Keratinocyte (primary cell): Measurements from ENCODE around the gene JPT1. TPM values are rescaled to one million over a fixed set of nuclear protein-coding genes. Genes with fewer than 3 reads are reported as not detected.

Experiments used
- DNase-seq: peaks from one replicate; pipeline ENCODE4 v3.0.0-alpha.2; 2011; ENCODE audit warnings: low read depth, missing footprints, low spot score
- FAIRE-seq: peaks from 2 replicates; lab custom pipeline; 2011; peaks lifted over from hg19 to GRCh38; lab: Jason Lieb, UNC
- H2AFZ ChIP-seq: 2 replicates; pipeline ENCODE4 v1.6.0; 2012; ENCODE audit warnings: low read length, control low read depth, inconsistent platforms; ENCODE audit not compliant: control insufficient read depth
- H3K27ac ChIP-seq: 2 replicates; pipeline ENCODE4 v1.5.1; 2011; ENCODE audit warnings: low read length; ENCODE audit not compliant: control insufficient read depth, insufficient read depth
- H3K27me3 ChIP-seq: 3 replicates; pipeline ENCODE4 v1.6.0; 2011; ENCODE audit warnings: low read length; ENCODE audit not compliant: control insufficient read depth, insufficient read depth; ENCODE audit errors: extremely low read depth
- H3K36me3 ChIP-seq, 2 experiments: 2 replicates in 1 of 2; 3 replicates in 1 of 2; pipeline ENCODE4 v1.5.1; 2011; ENCODE audit warnings: low read length in 2 of 2, mild to moderate bottlenecking in 1 of 2; ENCODE audit not compliant: control insufficient read depth in 2 of 2, insufficient read depth in 2 of 2; ENCODE audit errors: extremely low read depth in 1 of 2
- H3K4me1 ChIP-seq: 3 replicates; pipeline ENCODE4 v1.5.1; 2011; ENCODE audit warnings: low read length; ENCODE audit not compliant: control insufficient read depth, insufficient read depth; ENCODE audit errors: extremely low read depth
- H3K4me2 ChIP-seq: 3 replicates; pipeline ENCODE4 v1.6.0; 2011; ENCODE audit warnings: low read depth, low read length; ENCODE audit not compliant: control insufficient read depth, insufficient read depth; ENCODE audit errors: extremely low read depth
- H3K4me3 ChIP-seq, 3 experiments: fragments of 200-600 bp in 1 of 3; sonication (generic) in 1 of 3; 2 replicates in 2 of 3; 3 replicates in 1 of 3; pipeline ENCODE4 v1.5.1; 2011 to 2016; ENCODE audit warnings: low read length in 3 of 3, mild to moderate bottlenecking in 3 of 3, control low read depth in 2 of 3, inconsistent platforms in 1 of 3, low read depth in 1 of 3, mixed read lengths in 1 of 3, mixed run types in 1 of 3, moderate library complexity in 1 of 3; ENCODE audit not compliant: control insufficient read depth in 2 of 3, insufficient read depth in 2 of 3; ENCODE audit errors: extremely low read depth in 1 of 3
- H3K79me2 ChIP-seq: 2 replicates; pipeline ENCODE4 v1.6.0; 2012; ENCODE audit warnings: low read length; ENCODE audit not compliant: control insufficient read depth, insufficient read depth
- H3K9ac ChIP-seq: 3 replicates; pipeline ENCODE4 v1.6.0; 2011; ENCODE audit warnings: low read length; ENCODE audit not compliant: control insufficient read depth, insufficient read depth; ENCODE audit errors: extremely low read depth
- H3K9me1 ChIP-seq: 3 replicates; pipeline ENCODE4 v1.6.0; 2011; ENCODE audit warnings: low read length; ENCODE audit not compliant: control insufficient read depth, insufficient read depth; ENCODE audit errors: extremely low read depth
- H3K9me3 ChIP-seq: 2 replicates; pipeline ENCODE4 v1.5.1; 2012; ENCODE audit warnings: low read depth, low read length; ENCODE audit not compliant: control insufficient read depth
- H4K20me1 ChIP-seq: 3 replicates; pipeline ENCODE4 v1.6.0; 2011; ENCODE audit warnings: low read length; ENCODE audit not compliant: control insufficient read depth, insufficient read depth; ENCODE audit errors: extremely low read depth
- EZH2 ChIP-seq: IDR thresholded peaks from one replicate; pipeline ENCODE4 v1.6.1; 2012; ENCODE audit warnings: inconsistent platforms, mild to moderate bottlenecking, low read length, moderate library complexity
- dilution Hi-C: fragments of 300-500 bp; cut with MboI; formaldehyde crosslinking; loops from one replicate; pipeline ENCODE4 v1.7.0; 2020; ENCODE audit warnings: low sequenced_read_pairs; ENCODE audit not compliant: extremely low pct_ligation_motif_present
- polyA plus RNA-seq, 5 experiments: library from polyadenylated mRNA; depleted of rRNA in 3 of 5; stranded (reverse) in 3 of 5; stranded (forward) in 1 of 5; unstranded in 1 of 5; fragments of >200 nt; gene quantifications; 1 replicate in 1 of 5; 2 replicates in 3 of 5; 3 replicates in 1 of 5; pipeline versions ENCODE4 v1.2.1 to v1.2.3, GENCODE V29; 2011 to 2012; ENCODE audit warnings: missing spikeins in 2 of 5, low read depth in 1 of 5, low replicate concordance in 1 of 5
- TF ChIP-seq, protein P1 (sequence below), 3 experiments: IDR thresholded peaks in 1 of 3; conservative IDR thresholded peaks in 1 of 3; optimal IDR thresholded peaks in 1 of 3; 2 replicates in 2 of 3; 3 replicates in 1 of 3; pipeline versions ENCODE3 to v1.5.1; 2011; ENCODE audit warnings: low read length in 3 of 3, mild to moderate bottlenecking in 3 of 3, moderate library complexity in 2 of 3, control low read depth in 1 of 3, inconsistent platforms in 1 of 3; ENCODE audit not compliant: insufficient read depth in 2 of 3; ENCODE audit errors: extremely low read depth in 1 of 3

The JPT1 gene
- polyA plus RNA-seq, 1 donor (not counting 4 experiments of a cell fraction or from before 2014, with no cell fraction given) = 142 TPM

DNA sequence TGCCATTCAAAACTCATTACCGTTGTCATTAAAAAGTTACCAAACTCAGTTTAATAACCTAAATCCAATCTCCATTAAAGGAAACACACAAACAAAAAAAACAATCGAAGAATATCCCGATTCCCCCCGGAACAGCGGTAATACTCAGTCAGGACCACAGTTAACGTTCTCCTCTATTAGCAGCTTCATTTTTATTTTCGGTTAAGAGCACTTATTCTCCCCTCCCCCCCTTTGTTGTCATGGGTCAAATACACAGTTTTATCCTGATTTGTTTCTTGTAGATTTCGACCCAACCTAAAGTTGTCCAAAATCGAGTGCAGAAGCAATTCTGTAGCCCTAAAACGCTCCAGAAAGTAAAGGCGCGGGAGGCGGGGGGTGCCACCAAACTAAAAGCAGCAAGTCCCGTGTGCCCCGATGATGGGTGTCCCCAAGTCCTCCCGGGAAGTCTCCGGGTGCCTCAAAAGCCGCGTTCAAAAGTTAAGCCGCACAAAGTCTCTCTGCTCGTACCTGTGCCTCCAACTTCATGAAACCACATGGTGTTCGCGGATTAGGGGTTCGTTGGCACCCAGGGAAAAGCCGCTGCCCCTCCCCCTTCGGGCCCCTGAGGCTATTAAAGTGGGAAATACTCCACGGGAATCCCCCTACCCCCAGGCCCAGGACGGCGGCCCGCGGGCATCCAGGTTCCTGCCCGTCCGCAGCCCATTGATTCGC, 27.5 kb upstream of the JPT1 start:
- peaks cover 5 to 10% of the 10 kb centered on the region in 2 experiments for H3K36me3 ChIP-seq
- H3K4me1 ChIP-seq = peaks cover 2% of the 10 kb centered on the region
- H3K4me2 ChIP-seq = peak overlapping the region; percentile 97
- H3K9ac ChIP-seq = peak overlapping the region; percentile 87
- no peaks in the 10 kb centered on the region for H3K9me3 ChIP-seq
- dilution Hi-C loops = no loop called here
- no peaks in the 10 kb centered on the region for H3K27me3 ChIP-seq
- FAIRE-seq (no peak), DNase-seq (no peak)
- H3K79me2 ChIP-seq = peaks cover 57% of the 10 kb centered on the region
- TF ChIP-seq EZH2 = no peak
- TF ChIP-seq, protein P1, sequence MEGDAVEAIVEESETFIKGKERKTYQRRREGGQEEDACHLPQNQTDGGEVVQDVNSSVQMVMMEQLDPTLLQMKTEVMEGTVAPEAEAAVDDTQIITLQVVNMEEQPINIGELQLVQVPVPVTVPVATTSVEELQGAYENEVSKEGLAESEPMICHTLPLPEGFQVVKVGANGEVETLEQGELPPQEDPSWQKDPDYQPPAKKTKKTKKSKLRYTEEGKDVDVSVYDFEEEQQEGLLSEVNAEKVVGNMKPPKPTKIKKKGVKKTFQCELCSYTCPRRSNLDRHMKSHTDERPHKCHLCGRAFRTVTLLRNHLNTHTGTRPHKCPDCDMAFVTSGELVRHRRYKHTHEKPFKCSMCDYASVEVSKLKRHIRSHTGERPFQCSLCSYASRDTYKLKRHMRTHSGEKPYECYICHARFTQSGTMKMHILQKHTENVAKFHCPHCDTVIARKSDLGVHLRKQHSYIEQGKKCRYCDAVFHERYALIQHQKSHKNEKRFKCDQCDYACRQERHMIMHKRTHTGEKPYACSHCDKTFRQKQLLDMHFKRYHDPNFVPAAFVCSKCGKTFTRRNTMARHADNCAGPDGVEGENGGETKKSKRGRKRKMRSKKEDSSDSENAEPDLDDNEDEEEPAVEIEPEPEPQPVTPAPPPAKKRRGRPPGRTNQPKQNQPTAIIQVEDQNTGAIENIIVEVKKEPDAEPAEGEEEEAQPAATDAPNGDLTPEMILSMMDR (optimal IDR thresholded peaks at IDR 0.05 in 1 of 3, IDR thresholded peaks at IDR 0.05 in 1 of 3, conservative IDR thresholded peaks at IDR 0.05 in 1 of 3; ENCODE audit: extremely low read depth in 1 of 3, insufficient read depth in 2 of 3, low read length in 3 of 3) = no peak
- H3K9me1 ChIP-seq = no peaks in the 10 kb centered on the region
- no peak overlapping the region for H2AFZ ChIP-seq
- peaks cover 12% of the 10 kb centered on the region for H4K20me1 ChIP-seq
- peak overlapping the region; percentile 70 to 95 (median 88) for H3K4me3 ChIP-seq
- H3K27ac ChIP-seq = peak overlapping the region; percentile 85

DNA sequence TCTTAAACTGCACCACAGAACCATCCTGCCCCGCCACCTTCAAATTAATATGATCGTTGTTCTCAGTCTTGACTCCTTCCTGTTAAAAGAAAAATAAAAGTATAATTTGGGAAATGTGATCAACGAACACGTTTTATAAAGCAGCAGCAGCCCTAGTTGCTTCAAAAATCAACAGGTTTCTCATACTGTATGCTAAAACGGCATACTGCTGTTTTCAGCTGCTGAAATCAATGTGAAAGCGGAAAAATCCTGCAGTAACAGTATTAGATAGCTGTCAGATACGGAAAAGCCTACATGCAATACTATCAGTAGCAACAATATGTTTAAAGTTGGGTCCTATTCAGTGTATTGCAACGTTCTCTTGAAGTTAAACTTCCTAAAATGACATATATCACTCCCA, 26.8 kb upstream of the JPT1 start:
- Histone ChIP-seq H4K20me1 (peaks cover 12% of the 10 kb centered on the region), H3K36me3 (peaks cover 8 to 15% of the 10 kb centered on the region in 2 experiments), H3K4me3 (peak overlapping the region; percentile 70 to 95 (median 88)), H3K27ac (peak overlapping the region; percentile 85), H3K9me3 (no peaks in the 10 kb centered on the region), H3K4me2 (peak overlapping the region; percentile 97), H3K9ac (peak overlapping the region; percentile 87), H2AFZ (no peak overlapping the region), H3K4me1 (peaks cover 2% of the 10 kb centered on the region), H3K9me1 (no peaks in the 10 kb centered on the region), H3K27me3 (no peaks in the 10 kb centered on the region), H3K79me2 (peaks cover 63% of the 10 kb centered on the region)
- DNase-seq (no peak), FAIRE-seq (no peak)
- TF ChIP-seq EZH2 = no peak
- TF ChIP-seq, protein P1 (optimal IDR thresholded peaks at IDR 0.05 in 1 of 3, IDR thresholded peaks at IDR 0.05 in 1 of 3, conservative IDR thresholded peaks at IDR 0.05 in 1 of 3; ENCODE audit: extremely low read depth in 1 of 3, insufficient read depth in 2 of 3, low read length in 3 of 3) = no peak
- dilution Hi-C loops = no loop called here
